GM21447 (cell line): ENCODE data around the gene ROS1.

Source experiments
- ATAC-seq: cut with Tn5 transposase; IDR thresholded peaks from one replicate; pipeline ENCODE4 v1.9.1; 2021; ENCODE audit not compliant: unreplicated experiment

The ROS1 gene

DNA sequence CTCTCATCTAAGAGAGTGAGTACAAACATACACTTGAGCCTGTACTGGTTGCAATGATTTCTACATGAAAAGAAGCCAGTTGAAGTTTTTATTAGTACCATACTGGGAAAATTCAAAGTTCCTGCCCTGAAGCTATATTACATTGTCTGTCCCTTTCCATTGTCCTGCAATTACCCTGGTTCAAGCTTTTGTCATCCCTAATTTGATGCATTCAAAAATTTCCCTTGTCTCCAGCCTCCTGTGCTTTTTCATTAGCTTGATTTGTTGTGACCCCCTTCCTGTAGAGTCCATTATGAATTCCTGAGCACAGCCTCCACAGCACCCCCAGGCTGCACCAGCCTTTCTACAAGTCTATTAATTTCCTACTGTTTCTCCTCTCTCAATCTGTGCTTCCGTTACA is 114.0 kb downstream of the ROS1 start:
- ATAC-seq, result no peak

DNA sequence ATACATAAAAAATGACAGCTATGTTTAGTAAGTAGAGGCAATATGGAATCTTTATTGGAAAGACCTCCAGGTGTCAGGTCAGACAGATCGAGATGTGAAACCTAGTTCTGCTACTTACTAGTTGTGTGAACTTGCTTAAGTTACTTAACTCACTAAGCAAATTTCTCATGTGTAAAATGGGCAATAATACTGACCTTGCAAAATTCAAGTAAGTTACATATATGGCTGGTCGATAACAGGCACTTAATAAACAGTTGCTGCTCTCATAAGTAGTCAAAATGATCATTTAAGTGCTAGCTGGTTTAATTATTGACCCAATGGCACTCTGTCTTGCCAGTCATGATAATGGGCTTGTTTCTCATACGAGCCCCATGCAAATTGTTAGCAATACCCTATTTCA is 114.4 kb downstream of the ROS1 start:
- no peak for ATAC-seq

DNA sequence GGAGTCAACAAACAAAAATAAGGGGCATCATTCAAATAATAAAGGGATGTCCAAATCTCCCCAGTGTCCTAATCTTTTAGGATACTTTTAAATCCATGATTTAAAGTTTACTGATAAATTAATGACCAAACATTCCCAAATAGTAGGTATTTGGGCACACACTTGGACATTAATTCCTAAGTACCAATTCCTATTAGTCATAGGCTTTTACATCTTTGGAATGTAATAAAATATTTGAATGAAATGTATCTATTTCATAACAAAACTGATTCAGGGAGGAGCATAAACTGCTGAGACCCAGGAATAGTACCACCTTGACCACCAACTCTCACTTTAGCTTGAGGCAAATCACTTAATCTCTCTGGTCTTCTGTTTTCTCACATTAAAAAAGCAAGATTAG is 116.1 kb downstream of the ROS1 start:
- no peak for ATAC-seq

DNA sequence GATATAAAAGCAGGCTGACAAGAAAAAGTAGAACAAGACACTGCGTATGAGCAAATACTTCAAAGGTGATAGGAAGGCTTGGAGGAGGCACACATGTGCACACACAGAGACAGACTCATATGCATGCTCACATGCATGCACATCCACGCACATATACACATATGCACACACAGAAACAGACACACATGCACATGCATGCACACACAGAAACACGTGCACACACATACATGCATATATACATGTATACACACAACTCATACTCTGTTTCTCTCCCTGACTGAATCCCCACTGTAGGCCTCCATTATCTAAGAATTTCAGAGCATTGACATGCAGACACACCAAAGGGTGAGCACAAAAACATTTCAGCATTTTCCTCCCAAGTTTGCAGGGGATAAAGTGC is 116.7 kb downstream of the ROS1 start:
- no peak for ATAC-seq

DNA sequence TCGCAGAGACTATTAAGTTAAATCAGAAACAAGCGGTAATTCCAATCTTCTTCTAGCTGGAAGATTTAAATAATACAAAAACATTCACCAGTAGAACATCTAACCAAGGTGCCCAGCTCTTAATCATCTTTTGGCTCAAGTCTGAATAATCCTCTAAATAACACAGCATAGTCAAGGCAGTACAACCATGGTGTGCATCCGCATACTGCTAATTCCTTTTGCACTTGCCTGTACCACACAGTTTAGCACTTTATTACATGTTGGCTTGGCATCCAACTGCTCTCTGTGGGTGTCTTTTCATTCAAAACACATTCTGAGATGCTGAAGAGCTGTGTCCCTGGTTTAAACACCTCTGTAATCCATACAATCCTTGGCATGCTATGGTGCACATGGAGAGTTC is 118.1 kb downstream of the ROS1 start:
- no peak for ATAC-seq

DNA sequence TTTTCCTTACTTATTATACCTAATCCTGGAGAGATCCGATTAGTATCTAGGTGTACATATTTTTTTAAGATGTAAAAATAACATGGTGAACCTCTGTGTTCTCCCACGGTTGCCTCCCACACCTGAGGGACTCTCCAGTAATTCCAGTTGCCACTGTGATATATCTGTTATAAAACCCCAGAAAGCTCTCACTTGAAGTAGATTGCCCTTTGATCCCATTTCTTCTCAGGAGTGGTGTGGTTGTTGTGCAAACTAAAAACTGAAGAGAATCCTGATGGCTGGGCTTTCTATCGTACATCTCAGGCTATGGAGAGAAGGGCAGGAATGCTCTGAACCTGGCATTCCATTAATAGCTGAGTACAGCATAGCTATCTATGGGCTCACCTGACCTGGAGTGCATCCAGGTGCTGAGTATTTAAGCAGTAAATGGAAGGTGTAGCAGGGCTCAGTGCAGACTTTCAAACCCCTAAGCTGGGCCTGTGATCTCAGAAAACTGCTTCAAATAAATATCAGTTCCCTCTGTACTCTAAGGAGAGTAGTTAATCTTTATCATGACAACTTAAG is 119.4 kb downstream of the ROS1 start:
- ATAC-seq, result no peak

DNA sequence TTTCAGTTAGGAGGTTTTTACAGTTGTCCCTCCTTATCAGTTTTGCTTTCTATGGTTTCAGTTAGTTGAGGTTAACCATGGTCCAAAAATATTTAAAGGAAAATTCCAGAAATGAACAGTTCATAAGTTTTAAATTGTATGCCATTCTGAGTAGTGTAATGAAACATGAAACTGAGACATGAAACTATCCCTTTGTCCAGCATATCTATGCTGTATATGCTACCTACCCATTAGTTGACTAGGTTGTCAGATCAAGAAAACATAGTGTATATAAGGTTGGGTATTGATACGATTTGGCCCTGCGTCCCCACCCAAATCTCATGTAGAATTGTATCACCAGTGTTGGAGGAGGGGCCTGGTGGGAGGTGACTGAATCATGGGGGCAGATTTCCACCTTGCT is 121.3 kb downstream of the ROS1 start:
- ATAC-seq, result no peak

DNA sequence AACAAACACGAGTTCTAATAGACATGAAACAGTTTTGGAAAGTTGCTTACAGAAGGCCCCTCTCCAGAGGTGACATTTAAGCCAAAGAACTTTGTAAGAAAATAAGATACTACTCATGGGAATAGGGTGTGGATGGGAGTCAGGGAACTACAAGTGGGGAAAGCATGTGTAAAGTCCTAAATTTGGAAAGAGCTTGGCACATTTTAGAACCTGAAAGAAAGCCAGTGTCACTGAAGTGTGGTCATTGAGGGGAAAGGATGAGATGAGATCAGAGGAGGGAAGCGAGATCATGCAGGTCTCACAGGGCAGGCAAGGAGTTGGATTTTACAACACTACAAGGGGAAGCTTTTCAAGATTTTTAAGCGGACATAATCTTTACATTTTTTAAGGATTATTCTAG is 122.4 kb downstream of the ROS1 start:
- ATAC-seq, result no peak

DNA sequence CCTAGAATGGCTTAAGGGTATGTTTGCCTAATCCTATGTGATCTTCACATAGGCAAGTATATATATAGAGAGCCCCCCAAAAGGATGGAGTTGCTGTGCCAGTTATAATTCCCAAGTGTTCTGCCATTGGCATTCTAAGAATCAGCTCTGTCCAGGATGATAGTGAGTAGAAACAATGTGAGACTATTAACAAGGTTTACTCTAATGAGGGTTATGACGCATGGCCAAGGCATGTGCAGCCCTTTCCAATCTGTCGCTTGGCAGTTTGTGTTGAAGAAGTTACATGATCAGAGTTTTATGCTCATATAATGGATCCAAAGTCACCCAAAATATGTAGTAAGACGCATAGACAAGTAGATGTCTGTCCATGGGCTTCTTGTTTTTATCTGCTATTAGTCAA is 126.8 kb downstream of the ROS1 start:
- no peak for ATAC-seq

DNA sequence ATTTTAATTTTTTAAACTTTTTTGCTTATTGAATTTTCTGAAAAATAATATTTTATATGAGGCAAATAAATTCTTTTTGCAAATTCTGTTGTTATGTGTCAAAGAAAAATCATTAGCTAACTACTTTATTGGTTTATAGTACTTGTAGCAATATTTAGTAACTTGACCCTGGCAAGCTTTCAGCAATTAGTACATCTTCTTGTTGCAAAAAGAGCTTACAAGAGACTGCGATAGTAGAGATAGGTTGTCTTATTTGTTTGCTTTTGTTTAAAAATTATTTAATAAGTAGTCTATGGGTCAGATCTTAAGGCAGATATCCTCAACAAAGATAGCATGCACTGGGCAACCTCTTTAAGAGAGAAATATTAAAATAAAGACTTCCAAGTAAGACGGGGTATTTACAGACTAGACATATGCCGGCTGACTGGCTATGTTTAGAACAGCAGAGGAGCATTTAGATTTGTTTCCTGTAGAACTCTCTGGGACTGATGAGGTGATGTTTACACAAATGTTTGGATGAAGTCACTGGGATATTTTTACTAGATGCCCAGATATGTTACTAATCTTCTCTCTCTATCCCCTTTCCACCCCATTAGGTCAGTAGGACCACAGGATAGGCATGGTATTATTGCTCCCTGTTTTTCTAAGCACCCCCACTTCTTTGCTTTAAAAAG is 135.4 kb downstream of the ROS1 start:
- no peak for ATAC-seq

DNA sequence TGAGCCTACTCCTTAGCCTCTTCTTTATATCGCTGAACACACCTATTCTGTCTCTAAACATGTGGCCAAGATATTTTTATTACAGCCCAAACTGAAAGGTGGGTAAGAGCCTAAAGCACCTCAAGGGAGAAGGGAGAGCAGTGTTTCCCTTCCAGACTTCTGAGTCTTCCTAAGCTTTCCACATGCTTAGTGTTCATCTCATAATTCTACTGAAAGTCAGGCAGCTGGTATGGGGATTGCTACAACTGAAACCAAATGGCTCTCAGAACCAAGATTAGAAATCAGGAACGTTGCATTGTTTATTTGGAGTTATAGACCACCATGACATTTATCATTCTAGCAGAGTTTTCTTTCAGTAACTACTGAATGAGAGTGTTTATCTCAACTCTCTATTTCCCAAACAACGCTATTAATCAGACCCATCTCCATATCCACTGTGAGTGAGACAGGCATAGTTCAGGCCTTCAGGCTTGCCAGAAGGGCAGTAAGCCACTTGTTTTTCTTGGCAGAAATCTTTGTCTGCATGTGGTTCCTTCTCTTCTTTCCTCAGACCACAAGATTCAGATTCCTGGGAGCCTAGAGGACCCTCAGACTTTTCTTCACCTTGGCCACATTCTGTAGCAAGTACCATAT is 137.5 kb downstream of the ROS1 start:
- no peak for ATAC-seq

DNA sequence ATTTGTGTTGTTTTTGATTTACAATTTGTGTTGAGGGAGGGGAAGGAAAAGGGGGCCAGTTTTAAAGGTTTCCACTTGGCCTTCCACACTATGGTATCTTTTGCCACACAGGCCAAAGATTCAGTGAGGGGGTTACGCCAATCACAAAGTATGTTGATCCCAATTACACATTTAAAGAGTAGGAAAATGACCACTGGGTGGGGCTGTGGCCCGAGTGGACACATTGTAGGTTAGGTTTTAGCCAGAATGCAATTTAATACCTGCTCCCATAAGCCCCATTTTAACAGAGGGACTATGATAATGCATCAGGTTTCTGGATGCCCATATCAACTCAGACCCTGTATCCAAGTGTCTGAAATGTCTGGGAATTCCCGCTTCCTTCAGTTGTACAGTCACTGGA is 144.8 kb downstream of the ROS1 start:
- no peak for ATAC-seq

DNA sequence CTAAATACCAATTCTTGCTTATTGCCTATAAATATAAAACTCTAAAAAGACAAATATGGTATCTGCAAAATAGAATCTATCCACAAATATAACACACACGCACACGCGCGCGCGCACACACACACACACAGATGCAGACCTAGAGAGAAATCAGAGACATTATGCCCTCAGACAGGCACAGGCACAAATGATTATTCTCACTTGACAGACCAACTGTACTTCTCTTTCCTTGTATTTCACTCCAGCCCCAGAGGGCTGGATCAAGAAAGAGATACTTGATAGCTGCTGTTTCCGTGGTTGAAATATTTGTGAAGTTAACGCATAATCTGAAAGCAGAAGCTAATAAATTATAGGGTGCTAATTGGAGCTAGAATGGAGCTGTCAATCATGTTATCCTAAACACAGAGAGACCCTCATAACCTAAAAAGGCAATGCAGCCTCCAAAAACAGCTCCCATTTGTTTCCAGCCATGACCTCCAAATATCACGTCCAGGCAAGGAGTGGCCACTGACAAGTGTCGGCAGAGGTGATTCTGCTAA is 148.9 kb downstream of the ROS1 start:
- ATAC-seq, result no peak

DNA sequence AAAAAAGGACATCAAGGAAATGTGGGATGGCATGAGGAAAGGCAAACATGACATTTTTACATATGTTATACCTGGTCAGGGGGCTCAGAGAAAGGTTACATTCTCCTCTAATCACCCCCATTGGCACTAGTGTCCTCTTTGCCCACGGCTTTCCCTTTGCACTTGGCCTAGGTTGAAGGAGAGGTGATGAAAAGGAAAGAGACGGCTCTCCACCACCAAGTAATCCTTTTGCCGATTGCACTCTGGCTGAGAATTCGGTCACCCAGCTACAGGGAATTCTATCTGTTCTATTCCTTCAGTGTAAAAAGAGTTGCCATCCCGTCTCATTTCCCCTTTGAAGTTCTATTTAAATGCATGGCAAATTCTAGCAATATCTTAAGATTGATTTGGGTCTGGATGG is 150.0 kb downstream of the ROS1 start:
- ATAC-seq, result no peak

DNA sequence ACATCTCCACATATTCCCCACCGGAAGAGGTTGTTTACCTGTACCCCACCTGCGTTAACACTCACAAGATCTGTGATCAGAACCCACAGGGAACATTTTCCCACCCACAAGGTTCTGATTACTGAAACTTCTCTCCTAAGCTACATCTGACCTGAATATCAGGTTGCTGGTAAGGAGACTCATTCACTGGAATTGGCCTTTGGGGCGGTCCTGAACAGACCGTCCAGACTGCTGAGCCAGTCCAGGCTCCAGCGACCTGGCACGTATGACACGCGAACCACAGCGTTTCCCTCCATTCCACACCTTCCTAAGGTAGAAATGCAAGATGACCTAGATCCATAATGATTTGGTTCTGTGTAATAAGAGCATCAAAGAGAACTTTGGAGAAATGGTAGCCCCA is 150.5 kb downstream of the ROS1 start:
- no peak for ATAC-seq

DNA sequence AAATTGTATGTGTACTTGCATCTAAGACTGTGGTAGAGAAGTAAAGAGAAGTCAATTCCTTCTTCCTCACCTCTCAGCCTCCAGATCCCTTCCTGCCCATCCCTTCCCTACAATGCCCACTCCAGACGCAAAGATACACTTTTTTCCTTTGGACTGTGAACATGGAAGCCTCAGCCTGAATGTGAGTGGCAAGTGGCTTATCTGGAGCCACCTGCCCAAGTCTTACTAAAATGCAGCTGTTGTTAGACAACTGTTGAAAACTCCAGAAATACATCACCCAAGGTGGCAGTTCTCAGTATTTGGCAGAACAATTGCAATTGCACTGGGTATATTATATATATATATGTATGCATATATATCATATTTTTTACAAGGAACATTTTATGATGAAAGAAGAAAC is 152.9 kb downstream of the ROS1 start:
- no peak for ATAC-seq

DNA sequence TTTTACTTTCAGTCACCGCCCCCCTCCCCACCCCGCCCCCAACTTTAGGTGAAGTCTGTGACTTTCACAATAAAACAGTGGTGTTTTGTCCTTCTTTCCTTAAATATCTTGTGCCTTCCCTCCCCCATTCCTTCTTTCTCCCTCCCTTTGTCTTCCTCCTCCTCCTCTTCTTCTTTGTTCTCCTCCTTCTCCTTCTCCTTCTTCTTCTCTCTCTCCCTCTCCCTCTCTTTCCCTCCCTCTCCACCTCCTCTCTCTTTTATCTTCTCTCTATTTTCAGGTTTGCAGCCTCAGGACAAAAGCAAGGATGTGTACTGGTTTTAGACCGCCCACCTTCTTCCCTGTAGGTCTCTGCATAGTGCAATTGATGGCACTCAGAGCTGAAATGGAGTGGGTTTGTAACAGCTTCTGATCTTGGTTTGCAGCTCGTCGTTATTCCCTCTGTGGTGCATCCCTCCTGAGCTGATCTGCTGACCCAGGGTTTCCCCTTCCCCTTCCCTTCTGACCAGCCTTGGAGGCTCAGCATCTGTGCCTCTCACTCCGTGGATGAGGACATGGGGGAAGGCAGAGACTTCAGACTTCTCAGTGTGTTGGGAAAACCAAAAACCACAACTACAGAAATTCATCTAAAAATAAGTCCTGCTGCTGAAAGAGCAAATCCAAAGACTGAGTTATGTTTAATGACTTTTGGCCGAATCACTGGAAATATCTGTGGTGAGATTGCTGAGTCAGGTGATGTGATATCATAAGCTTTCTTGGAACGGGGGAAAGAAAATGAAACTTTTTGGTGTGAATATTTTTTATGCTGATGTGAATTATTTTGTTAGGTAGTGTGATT is 153.5 kb downstream of the ROS1 start:
- no peak for ATAC-seq

DNA sequence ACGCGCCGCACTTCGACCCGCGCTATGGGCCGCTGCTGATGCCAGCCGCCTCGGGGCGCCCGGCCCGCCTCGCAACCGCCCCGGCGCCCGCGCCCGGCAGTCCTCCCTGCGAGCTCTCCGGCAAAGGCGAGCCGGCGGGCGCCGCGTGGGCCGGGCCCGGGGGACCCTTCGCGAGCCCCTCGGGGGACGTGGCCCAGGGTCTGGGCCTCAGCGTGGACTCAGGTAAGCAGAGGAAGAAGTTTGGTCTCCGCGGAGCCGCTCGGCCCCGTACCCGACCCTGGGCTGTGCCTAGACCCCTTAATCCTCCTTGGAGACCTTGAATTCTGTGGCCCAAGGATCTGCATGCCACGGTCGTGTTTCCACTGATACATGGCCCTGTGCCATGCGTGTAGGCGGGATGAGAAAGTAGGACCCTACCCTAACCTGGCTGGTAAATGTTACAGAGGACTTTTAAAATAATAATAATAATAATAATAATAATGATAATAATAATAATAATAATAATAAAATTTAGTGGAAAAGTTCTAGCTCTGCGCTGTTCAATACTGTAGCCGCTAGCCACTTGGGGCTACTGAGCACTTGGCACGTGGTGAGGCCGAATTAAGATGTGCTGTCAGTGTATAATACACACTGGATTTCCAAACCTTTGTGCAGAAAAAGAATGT is 154.8 kb downstream of the ROS1 start:
- no peak for ATAC-seq

DNA sequence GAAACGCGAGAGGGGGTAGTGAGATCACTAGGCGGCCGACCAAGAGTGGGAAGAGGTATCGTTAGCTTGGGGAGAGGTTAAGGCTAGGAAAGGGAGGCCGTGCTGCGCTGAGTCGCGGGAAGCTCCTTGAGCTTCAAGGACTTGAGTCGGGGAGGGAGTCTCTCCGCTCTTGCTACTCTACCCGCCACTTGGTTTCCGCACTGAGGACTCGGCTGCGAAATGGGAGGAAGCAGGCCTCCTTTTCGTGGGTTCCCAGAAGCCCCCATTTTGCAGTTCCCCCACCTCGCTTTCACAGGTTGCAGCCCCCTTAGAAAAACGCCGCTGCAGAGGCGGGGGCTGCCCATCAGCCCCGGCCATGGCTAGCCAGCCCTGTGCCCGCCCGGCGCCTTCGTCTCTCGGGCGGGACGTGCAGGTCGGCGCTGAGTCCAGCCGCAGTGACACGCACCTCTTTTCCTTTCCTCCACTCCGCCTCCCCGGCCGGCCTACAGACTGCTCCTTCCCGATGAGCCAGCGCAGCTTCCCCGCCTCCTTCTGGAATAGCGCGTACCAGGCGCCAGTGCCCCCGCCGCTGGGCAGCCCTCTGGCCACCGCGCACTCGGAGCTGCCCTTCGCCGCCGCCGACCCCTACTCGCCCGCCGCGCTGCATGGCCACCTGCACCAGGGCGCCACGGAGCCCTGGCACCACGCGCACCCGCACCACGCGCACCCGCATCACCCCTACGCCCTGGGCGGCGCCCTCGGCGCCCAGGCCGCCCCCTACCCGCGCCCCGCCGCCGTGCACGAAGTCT is 155.5 kb downstream of the ROS1 start:
- ATAC-seq, result no peak

DNA sequence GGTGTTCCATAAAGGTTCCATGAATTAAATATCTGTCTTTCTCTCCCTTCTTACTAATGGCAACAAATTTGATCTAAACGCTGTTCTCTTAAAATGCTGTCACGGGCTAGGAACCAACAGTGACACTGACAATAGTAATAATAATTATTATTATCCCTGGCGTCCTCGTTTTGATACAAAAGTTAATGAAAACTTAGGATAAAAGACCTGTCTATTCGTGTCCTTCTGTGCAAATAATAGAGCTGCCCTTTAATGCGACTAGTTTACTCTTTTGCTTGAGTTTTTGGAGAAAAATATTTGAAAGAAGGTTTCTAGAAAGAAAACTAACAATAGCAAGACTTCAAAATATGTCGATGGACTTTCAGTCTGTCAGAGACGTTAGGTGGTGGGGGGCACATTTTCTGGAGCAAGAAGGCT is 156.1 kb downstream of the ROS1 start:
- ATAC-seq, result no peak
